HepG2 (cell line): ENCODE data around the gene INKA1. TPM values are rescaled to one million over a fixed set of nuclear protein-coding genes. Genes with fewer than 3 reads are reported as not detected.

ENCODE experiments used
- ATAC-seq: fragments of 200-7000 bp; cut with Tn5 transposase; 3 replicates; pipeline ENCODE4 v1.9.1; 2020; ENCODE audit warnings: mild to moderate bottlenecking, moderate library complexity
- BruUV-seq: library from RNA; stranded (reverse); fragments of 400-500 nt; replicated peaks from 2 replicates; lab custom pipeline; 2021; lab: Mats Ljungman, UMichigan
- CTCF ChIA-PET: fragments of 300-600 bp; formaldehyde crosslinking; extraction: SDS; loops from one replicate; lab custom pipeline; 2021; ENCODE audit warnings: low total read pairs, inconsistent platforms, low intra/inter-chr PET ratio; lab: Yijun Ruan, JAX
- POLR2A ChIA-PET: fragments of 350-600 bp; sonication (Branson Sonifier 250); formaldehyde crosslinking; loops from one replicate; lab custom pipeline; 2020; ENCODE audit warnings: antibody characterized with exemption, inconsistent platforms; lab: Yijun Ruan, JAX
- DNase-seq: peaks from one replicate; pipeline ENCODE4 v3.0.0-alpha.2; 2015; ENCODE audit warnings: low spot score
- FAIRE-seq: peaks from 3 replicates; lab custom pipeline; 2011; peaks lifted over from hg19 to GRCh38; lab: Jason Lieb, UNC
- H2AFZ ChIP-seq: one replicate; pipeline ENCODE4 v1.6.1; 2011; ENCODE audit warnings: low read length, inconsistent platforms
- H3K27ac ChIP-seq: fragments of 300-600 bp; 3 replicates; pipeline ENCODE4 v1.8.0; 2011; ENCODE audit warnings: mixed run types, mild to moderate bottlenecking, mixed read lengths, low read length, inconsistent platforms; ENCODE audit not compliant: insufficient read depth; ENCODE audit errors: extremely low read length
- H3K27me3 ChIP-seq, 2 experiments: fragments of 200-600 bp in 1 of 2; 2 replicates in 1 of 2; 3 replicates in 1 of 2; pipeline versions ENCODE4 v1.6.0 to v1.8.0; 2011; ENCODE audit warnings: low read length in 2 of 2, mild to moderate bottlenecking in 2 of 2, moderate library complexity in 2 of 2, inconsistent platforms in 1 of 2; ENCODE audit not compliant: insufficient read depth in 2 of 2, control insufficient read depth in 1 of 2
- H3K36me3 ChIP-seq, 2 experiments: fragments of 200-600 bp in 1 of 2; replicated peaks in 1 of 2; 2 replicates in 1 of 2; 3 replicates in 1 of 2; pipeline versions ENCODE4 v1.5.1 to v1.8.0; 2011; ENCODE audit warnings: low read length in 2 of 2, inconsistent platforms in 1 of 2; ENCODE audit not compliant: insufficient read depth in 2 of 2, control insufficient read depth in 1 of 2
- H3K4me1 ChIP-seq: 2 replicates; pipeline ENCODE4 v1.5.1; 2012; ENCODE audit warnings: low read length, inconsistent platforms; ENCODE audit not compliant: insufficient read depth
- H3K4me2 ChIP-seq: 2 replicates; pipeline ENCODE4 v1.6.0; 2011; ENCODE audit warnings: low read depth, low read length, inconsistent platforms
- H3K4me3 ChIP-seq, 3 experiments: fragments of 200-600 bp in 1 of 3; sonication (generic), shearing (Covaris generic) in 1 of 3; replicated peaks in 1 of 3; 2 replicates each; pipeline ENCODE4 v1.5.1; 2011 to 2016; ENCODE audit warnings: low read length in 3 of 3, inconsistent platforms in 2 of 3, low read depth in 2 of 3, mild to moderate bottlenecking in 2 of 3, control low read depth in 1 of 3, mixed read lengths in 1 of 3; ENCODE audit not compliant: insufficient read depth in 1 of 3
- H3K79me2 ChIP-seq: one replicate; pipeline ENCODE4 v1.6.1; 2011; ENCODE audit warnings: low read length, inconsistent platforms; ENCODE audit not compliant: insufficient read depth
- H3K9ac ChIP-seq: 2 replicates; pipeline ENCODE4 v1.6.0; 2011; ENCODE audit warnings: mild to moderate bottlenecking, low read depth, low read length, inconsistent platforms; ENCODE audit not compliant: insufficient read depth
- H3K9me3 ChIP-seq: 2 replicates; pipeline ENCODE4 v1.5.1; 2012; ENCODE audit warnings: mild to moderate bottlenecking, low read length
- H4K20me1 ChIP-seq: 2 replicates; pipeline ENCODE4 v1.6.0; 2011; ENCODE audit warnings: inconsistent platforms, mild to moderate bottlenecking, low read length, moderate library complexity; ENCODE audit not compliant: insufficient read depth
- GABPA ChIP-seq, 2 experiments: IDR thresholded peaks; 2 replicates each; pipeline ENCODE4 v1.6.1; 2011 to 2016; ENCODE audit warnings: low read depth in 2 of 2, low read length in 1 of 2, missing biosample characterization in 1 of 2, missing genetic modification characterization in 1 of 2
- GABPB1 ChIP-seq: IDR thresholded peaks from 2 replicates; pipeline ENCODE4 v1.6.1; 2016; ENCODE audit warnings: mild to moderate bottlenecking, missing genetic modification reagents, moderate library complexity, missing compliant biosample characterization
- HDAC2 ChIP-seq: sonication (generic); formaldehyde crosslinking; IDR thresholded peaks from 2 replicates; pipeline ENCODE4 v1.4.0; 2020; ENCODE audit warnings: missing genetic modification reagents
- KIAA2018 ChIP-seq: sonication (generic); formaldehyde crosslinking; IDR thresholded peaks from 2 replicates; pipeline ENCODE4 v1.5.0; 2020; ENCODE audit warnings: mild to moderate bottlenecking, missing genetic modification reagents, borderline replicate concordance
- TFAP4 ChIP-seq: sonication (generic); IDR thresholded peaks from 2 replicates; pipeline ENCODE4 v1.6.1; 2016; ENCODE audit warnings: low read depth, borderline replicate concordance
- ZNF138 ChIP-seq: sonication (generic); formaldehyde crosslinking; IDR thresholded peaks from 2 replicates; pipeline ENCODE4 v1.5.0; 2020; ENCODE audit warnings: mild to moderate bottlenecking, low read depth, missing genetic modification reagents
- ZNF34 ChIP-seq: sonication (generic); formaldehyde crosslinking; IDR thresholded peaks from 2 replicates; pipeline ENCODE4 v1.4.0; 2020; ENCODE audit warnings: mild to moderate bottlenecking, missing genetic modification reagents, borderline replicate concordance
- ZNF530 ChIP-seq: sonication (generic); formaldehyde crosslinking; IDR thresholded peaks from 2 replicates; pipeline ENCODE4 v1.5.0; 2020; ENCODE audit warnings: low read depth, mild to moderate bottlenecking, missing genetic modification reagents
- WGBS: methylation state at CpG from one replicate; pipeline ENCODE4 v1.1.6; 2017; ENCODE audit warnings: low lambda C conversion rate; 5-methylcytosine and 5-hydroxymethylcytosine counted together
- in situ Hi-C: cut with HindIII; loops from 2 replicates; pipeline ENCODE4 v1.10.0; 2017; ENCODE audit warnings: low pct_unique_long_range_greater_than_20kb; ENCODE audit not compliant: extremely low pct_ligation_motif_present
- intact Hi-C: fragments of 100-400 bp; cut with micrococcal nuclease; formaldehyde crosslinking; loops from one replicate; pipeline ENCODE4 v1.10.0; 2022; ENCODE audit not compliant: unreplicated experiment
- polyA plus RNA-seq, 8 experiments: library from polyadenylated mRNA; depleted of rRNA in 3 of 8; stranded (reverse) in 7 of 8; unstranded in 1 of 8; fragments of >200 nt; fragmentation: Illumina TruSeq in 4 of 8; extraction: Trizol in 4 of 8; gene quantifications; 2 replicates each; pipeline versions ENCODE4 v1.2.1 to v1.2.3, GENCODE V29; 2011 to 2016; ENCODE audit warnings: low read depth in 4 of 8, missing spikeins in 1 of 8, mixed read lengths in 1 of 8; ENCODE audit not compliant: insufficient read depth in 1 of 8
- total RNA-seq, 5 experiments: library from RNA; depleted of rRNA; stranded (reverse); fragments of >200 nt; fragmentation: Illumina TruSeq; extraction: Trizol; gene quantifications; 2 replicates each; pipeline ENCODE4 v1.2.3, GENCODE V29; 2016; ENCODE audit warnings: low read depth in 1 of 5

Gene INKA1
- total and polyA plus RNA-seq, 2 of the 13 experiments (the other 11 are each of a cell fraction or from before 2014, with no cell fraction given) = 0.22 to 0.41 TPM

- ChIA-PET CTCF (no interaction called here), POLR2A (interaction anchor here (1.4 kb wide), 1 partner anchor 8 kb away, joined by 6 read pairs; the partner anchor contains the start of gene UBA7)
- Histone ChIP-seq H3K9me3 (no peaks in the 10 kb centered on the region), H3K4me2 (peak overlapping the region; percentile 43; the same call in 1 of the 2 replicates), H3K79me2 (no peaks in the 10 kb centered on the region), H2AFZ (no peak overlapping the region), H3K4me3 (peak overlapping the region in 1 of 3 experiments; percentile 14; a peak in 1 of 6 replicates), H3K27me3 (peaks cover 0 to 12% of the 10 kb centered on the region in 2 experiments; a peak in 3 of 5 replicates), H3K9ac (peak overlapping the region; percentile 21; the same call in 1 of the 2 replicates), H3K36me3 (no peaks in the 10 kb centered on the region; a peak in 1 of 5 replicates), H4K20me1 (no peaks in the 10 kb centered on the region), H3K4me1 (peaks cover 62% of the 10 kb centered on the region), H3K27ac (no peak overlapping the region)
- DNase-seq (no peak), ATAC-seq (no peak), FAIRE-seq (no peak)
- intact Hi-C loops = no loop called here
- no TSS peak for BruUV-seq
- in situ Hi-C loops = loop anchor here (5.0 to 10.0 kb wide), 2 partner anchors 36 to 99 kb away; partner anchors contain the start of gene MST1R
- 40% methylated on average over 4 of the region's 11 CpGs for WGBS
- TF ChIP-seq GABPB1 = no peak; the same call in 1 of the 2 replicates
- TF ChIP-seq ZNF138 (CRISPR knock-in tag) = no peak
- no peak for TF ChIP-seq HDAC2 (CRISPR knock-in tag)
- TF ChIP-seq GABPA (IDR thresholded peaks at IDR 0.05; ENCODE audit: low read depth, low read length) = no peak
- TF ChIP-seq GABPA (CRISPR knock-in tag; IDR thresholded peaks at IDR 0.05; ENCODE audit: low read depth) = 0 out of 2 replicates have a peak, but pooled peaks have one; percentile 21
- TF ChIP-seq KIAA2018 (CRISPR knock-in tag) = no peak
- TF ChIP-seq TFAP4 = peak; percentile 50; the same call in 1 of the 2 replicates
- no peak for TF ChIP-seq ZNF34 (CRISPR knock-in tag)
- no peak for TF ChIP-seq ZNF530
Observed at GRCh38 chr3:49805897-49806701, 3.0 kb downstream of the INKA1 start.
